Middle frontal gyrus (tissue), 1 donor: ENCODE data around the gene SYMPK.
A peak's percentile ranks its signal among the peaks of the same experiment; 100 is the strongest.
"Not testable (repeated sequence)": the region's sequence is repeated elsewhere in the genome, so short reads cannot be mapped to it uniquely, and the experiment has no call there.

Experiments
- DNase-seq: peaks from one replicate; pipeline ENCODE4 v3.0.0-alpha.2; 2015; ENCODE audit warnings: low spot score; ENCODE audit errors: extremely low spot score

Gene SYMPK

GRCh38 chr19:45862564-45863334 is at the start of gene SYMPK:
SYMPK (minus strand) TSS chr19:45863147; CDS start chr19:45854495, 8,652 bp downstream.
- peak; percentile 98 for DNase-seq

GRCh38 chr19:45911291-45911690 is 48.3 kb upstream of the SYMPK start:
- DNase-seq, result no peak

- DNase-seq, result no peak
Observed at GRCh38 chr19:45908956-45909355, 46.0 kb upstream of the SYMPK start.

GRCh38 chr19:45906221-45906620 is 43.3 kb upstream of the SYMPK start:
- no peak for DNase-seq

- DNase-seq, result no peak
Observed at GRCh38 chr19:45905011-45905410, 42.1 kb upstream of the SYMPK start.

- peak; percentile 98 for DNase-seq
Observed at GRCh38 chr19:45902651-45903625, 40.0 kb upstream of the SYMPK start.

- DNase-seq, result no peak
Observed at GRCh38 chr19:45901912-45902650, 39.1 kb upstream of the SYMPK start, which contains the start of gene MYPOP. MYPOP (minus strand) TSS chr19:45902613; CDS start chr19:45901773, 840 bp downstream.

- no peak for DNase-seq
Observed at GRCh38 chr19:45901432-45901911, 38.5 kb upstream of the SYMPK start.

GRCh38 chr19:45900738-45901431 is 37.9 kb upstream of the SYMPK start:
- DNase-seq, result no peak

GRCh38 chr19:45899919-45900589 is 37.1 kb upstream of the SYMPK start:
- DNase-seq, result no peak

- DNase-seq, result no peak
Observed at GRCh38 chr19:45899253-45899652, 36.3 kb upstream of the SYMPK start.

- DNase-seq, result no peak
Observed at GRCh38 chr19:45897261-45897812, 34.4 kb upstream of the SYMPK start.

- not testable (repeated sequence) for DNase-seq
Observed at GRCh38 chr19:45895983-45896599, 33.1 kb upstream of the SYMPK start.

- DNase-seq, result no peak
Observed at GRCh38 chr19:45895519-45895972, 32.6 kb upstream of the SYMPK start.

GRCh38 chr19:45890877-45891276 is 27.9 kb upstream of the SYMPK start:
- DNase-seq, result no peak

- no peak for DNase-seq
Observed at GRCh38 chr19:45889210-45889885, 26.4 kb upstream of the SYMPK start.

- DNase-seq, result no peak
Observed at GRCh38 chr19:45887200-45887710, 24.3 kb upstream of the SYMPK start.

- DNase-seq, result peak; percentile 93
Observed at GRCh38 chr19:45886427-45887199, 23.7 kb upstream of the SYMPK start.
